BJ (cell line): ENCODE measurements around the gene TRPM8. TPM values are rescaled to one million over a fixed set of nuclear protein-coding genes. Genes with fewer than 3 reads are reported as not detected.

Source experiments
- CTCF ChIA-PET: fragments of 350-600 bp; formaldehyde crosslinking; extraction: SDS; loops from one replicate; lab custom pipeline; 2021; ENCODE audit warnings: antibody characterized with exemption, inconsistent platforms; lab: Yijun Ruan, JAX
- POLR2A ChIA-PET: fragments of 300-600 bp; sonication (Branson Sonifier 250); formaldehyde crosslinking; extraction: SDS; loops from one replicate; lab custom pipeline; 2021; ENCODE audit warnings: antibody characterized with exemption; lab: Charles Lee
- DNase-seq: peaks from one replicate; pipeline ENCODE4 v3.0.0-alpha.2; 2011; ENCODE audit warnings: low read depth
- H3K27me3 ChIP-seq: 2 replicates; pipeline ENCODE4 v1.6.0; 2011; ENCODE audit warnings: low read length; ENCODE audit not compliant: control insufficient read depth, insufficient read depth
- H3K36me3 ChIP-seq: 2 replicates; pipeline ENCODE4 v1.5.1; 2011; ENCODE audit warnings: low read length; ENCODE audit not compliant: control insufficient read depth, insufficient read depth
- H3K4me3 ChIP-seq: 2 replicates; pipeline ENCODE4 v1.5.1; 2011; ENCODE audit warnings: low read depth, mild to moderate bottlenecking, control low read depth, low read length
- polyA plus RNA-seq: library from polyadenylated mRNA; depleted of rRNA; stranded (reverse); fragments of >200 nt; gene quantifications from 2 replicates; pipeline ENCODE4 v1.2.3, GENCODE V29; 2011
- TF ChIP-seq, protein P1 (sequence below): IDR thresholded peaks from 2 replicates; pipeline ENCODE4 v1.5.1; 2011; ENCODE audit warnings: low read depth, mild to moderate bottlenecking, control low read depth, inconsistent platforms, low read length, moderate library complexity; ENCODE audit not compliant: insufficient read depth

TRPM8 gene
- polyA plus RNA-seq, 1 experiment, result not detected

DNA sequence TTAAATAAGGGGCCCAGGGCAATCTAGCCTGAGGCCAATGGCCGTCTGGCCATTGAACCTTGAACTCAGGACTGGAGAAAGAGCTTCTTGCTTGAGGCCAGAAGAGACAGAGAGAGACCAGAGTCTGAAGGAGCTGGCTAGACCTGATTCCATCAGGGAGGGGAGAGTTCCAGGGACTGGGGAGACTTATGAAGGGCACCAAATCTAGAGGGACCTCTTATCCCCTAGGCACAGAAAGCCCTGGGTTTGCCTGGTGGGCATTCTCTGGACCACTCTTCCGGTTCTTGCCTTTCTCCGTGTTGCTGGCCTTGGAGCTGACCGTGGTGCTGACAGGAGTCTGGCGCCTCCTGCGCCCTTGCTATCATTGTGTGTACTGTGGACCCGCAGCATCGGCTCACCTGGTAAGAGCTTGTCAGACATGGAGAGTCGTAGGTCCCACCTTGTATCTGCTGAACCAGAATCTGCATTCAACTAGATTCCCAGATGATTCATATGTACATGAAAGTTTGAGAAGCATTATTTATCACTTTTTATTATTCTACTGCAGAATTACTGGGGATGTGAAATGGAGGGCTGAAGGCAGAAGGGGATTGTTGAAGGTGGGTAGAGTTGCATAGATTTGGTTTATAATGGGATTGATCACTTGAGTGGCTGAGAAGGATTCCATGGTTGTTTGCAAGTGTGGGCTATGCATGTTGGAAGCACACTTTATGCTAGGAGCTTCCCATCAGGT, 4.3 kb upstream of the TRPM8 start:
- Histone ChIP-seq H3K27me3 (no peaks in the 10 kb centered on the region), H3K4me3 (no peak overlapping the region), H3K36me3 (no peaks in the 10 kb centered on the region)
- POLR2A ChIA-PET, result no interaction called here
- DNase-seq, result no peak
- CTCF ChIA-PET, result no interaction called here
- TF ChIP-seq, protein P1, sequence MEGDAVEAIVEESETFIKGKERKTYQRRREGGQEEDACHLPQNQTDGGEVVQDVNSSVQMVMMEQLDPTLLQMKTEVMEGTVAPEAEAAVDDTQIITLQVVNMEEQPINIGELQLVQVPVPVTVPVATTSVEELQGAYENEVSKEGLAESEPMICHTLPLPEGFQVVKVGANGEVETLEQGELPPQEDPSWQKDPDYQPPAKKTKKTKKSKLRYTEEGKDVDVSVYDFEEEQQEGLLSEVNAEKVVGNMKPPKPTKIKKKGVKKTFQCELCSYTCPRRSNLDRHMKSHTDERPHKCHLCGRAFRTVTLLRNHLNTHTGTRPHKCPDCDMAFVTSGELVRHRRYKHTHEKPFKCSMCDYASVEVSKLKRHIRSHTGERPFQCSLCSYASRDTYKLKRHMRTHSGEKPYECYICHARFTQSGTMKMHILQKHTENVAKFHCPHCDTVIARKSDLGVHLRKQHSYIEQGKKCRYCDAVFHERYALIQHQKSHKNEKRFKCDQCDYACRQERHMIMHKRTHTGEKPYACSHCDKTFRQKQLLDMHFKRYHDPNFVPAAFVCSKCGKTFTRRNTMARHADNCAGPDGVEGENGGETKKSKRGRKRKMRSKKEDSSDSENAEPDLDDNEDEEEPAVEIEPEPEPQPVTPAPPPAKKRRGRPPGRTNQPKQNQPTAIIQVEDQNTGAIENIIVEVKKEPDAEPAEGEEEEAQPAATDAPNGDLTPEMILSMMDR, result no peak

DNA sequence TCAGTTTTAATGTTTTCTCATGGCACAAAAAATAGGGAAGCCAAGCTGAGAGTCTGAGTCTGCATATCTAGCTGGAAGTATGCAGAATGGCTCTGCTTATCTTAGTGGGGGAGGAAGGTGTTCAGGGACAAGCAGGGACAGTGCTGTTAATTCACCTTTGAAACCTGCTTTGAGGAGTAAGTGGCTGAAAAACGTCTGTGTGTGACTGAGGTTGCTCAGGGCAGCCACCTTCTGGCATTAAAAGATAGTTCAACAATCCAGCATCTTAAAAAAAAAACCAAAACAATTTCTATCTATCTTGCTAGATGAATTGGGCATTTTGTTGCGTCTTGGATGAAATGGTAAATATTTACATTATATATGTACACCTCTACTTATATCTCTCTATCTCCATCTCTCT, 2.0 kb upstream of the TRPM8 start:
- Histone ChIP-seq H3K4me3 (no peak overlapping the region), H3K27me3 (no peaks in the 10 kb centered on the region), H3K36me3 (no peaks in the 10 kb centered on the region)
- CTCF ChIA-PET, result interaction anchor here (0.6 kb wide), 1 partner anchor 13 kb away, joined by 3 read pairs; no protein-coding TSS in a partner anchor
- TF ChIP-seq, protein P1, result no peak
- DNase-seq, result no peak
- POLR2A ChIA-PET, result no interaction called here

DNA sequence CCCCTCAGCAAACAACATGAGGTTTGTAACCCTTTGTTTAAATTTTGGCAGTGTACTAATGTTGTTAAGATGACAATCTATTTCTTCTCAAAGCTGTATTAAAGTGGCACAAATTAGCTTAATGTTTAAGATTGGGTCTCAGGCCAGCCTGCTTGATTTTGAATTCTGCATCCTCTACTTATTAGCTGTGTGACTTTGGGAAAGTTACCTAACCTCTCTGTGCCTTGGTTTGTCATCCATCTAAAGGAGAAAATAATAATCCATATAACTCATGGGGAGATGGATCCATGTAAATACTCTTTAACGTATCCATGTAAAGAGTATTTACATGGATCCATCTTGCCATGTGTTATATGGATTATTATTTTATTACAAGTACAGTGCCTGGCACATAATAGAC, 2.1 kb downstream of the TRPM8 start:
- no peak overlapping the region for H3K4me3 ChIP-seq
- CTCF ChIA-PET, result interaction anchor here (1.0 kb wide), 1 partner anchor 9 kb away, joined by 3 read pairs; no protein-coding TSS in a partner anchor
- H3K27me3 ChIP-seq, result peaks cover 1% of the 10 kb centered on the region; the same call in 1 of the 2 replicates
- no peak for DNase-seq
- H3K36me3 ChIP-seq, result no peaks in the 10 kb centered on the region
- POLR2A ChIA-PET, result no interaction called here
- TF ChIP-seq, protein P1, result no peak

DNA sequence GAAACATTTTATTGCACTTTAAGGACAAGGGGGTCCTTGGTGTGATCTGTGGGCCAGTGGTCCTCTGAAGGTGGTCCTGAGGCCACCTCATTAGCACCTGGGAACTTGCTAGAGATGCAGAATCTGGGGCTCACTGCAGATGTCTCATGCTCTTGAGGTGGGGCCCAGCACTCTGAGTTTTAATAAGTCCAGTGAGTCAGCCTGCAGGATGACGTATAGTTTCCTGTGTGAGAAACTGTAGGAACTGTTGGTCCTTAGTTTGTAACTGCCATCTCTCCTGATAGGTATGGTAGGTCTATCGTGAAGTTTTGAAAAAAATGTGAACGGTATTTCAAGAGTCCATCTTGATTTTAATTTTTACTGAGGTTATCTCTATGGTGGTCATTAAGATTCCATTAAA, 2.8 kb downstream of the TRPM8 start:
- ChIA-PET POLR2A (no interaction called here), CTCF (no interaction called here)
- TF ChIP-seq, protein P1, result no peak
- no peak overlapping the region for H3K4me3 ChIP-seq
- no peak for DNase-seq
- H3K36me3 ChIP-seq, result no peaks in the 10 kb centered on the region
- peaks cover 1% of the 10 kb centered on the region; the same call in 1 of the 2 replicates for H3K27me3 ChIP-seq

- CTCF ChIA-PET, result no interaction called here
- Histone ChIP-seq H3K27me3 (peaks cover 1% of the 10 kb centered on the region; the same call in 1 of the 2 replicates), H3K36me3 (no peaks in the 10 kb centered on the region), H3K4me3 (no peak overlapping the region)
- POLR2A ChIA-PET, result no interaction called here
- TF ChIP-seq, protein P1, result no peak
- no peak for DNase-seq
Observed at GRCh38 chr2:233922471-233922870, 5.3 kb downstream of the TRPM8 start.
